GM12892 (cell line): Measurements from ENCODE around the gene BUB1B.

Source experiments
- POLR2A ChIP-seq: IDR thresholded peaks from 2 replicates; pipeline ENCODE4 v1.6.1; 2011; ENCODE audit warnings: low read depth, low read length, control low read depth
- POLR2AphosphoS5 ChIP-seq: IDR thresholded peaks from 2 replicates; pipeline ENCODE4 v1.6.1; 2011; ENCODE audit warnings: low read depth, low read length, control low read depth

DNA sequence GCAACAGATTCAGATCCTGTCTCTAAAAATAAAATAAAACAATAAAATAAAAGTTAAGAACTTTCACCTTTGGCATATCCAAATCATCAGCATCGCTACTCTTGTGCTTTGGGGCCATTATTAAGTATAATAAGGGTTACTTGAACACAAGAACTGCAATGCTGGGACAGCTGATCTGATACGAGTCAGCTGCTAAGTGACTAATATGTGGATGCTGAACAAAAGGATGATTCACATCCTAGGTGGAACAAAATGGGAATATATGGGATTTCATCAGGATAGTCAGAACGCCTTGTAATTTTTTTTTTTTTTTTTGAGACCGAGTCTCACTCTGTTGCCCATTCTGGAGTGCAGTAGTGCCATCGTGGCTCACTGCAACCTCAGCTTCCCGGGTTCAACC lies 29.7 kb downstream of the BUB1B start:
- TF ChIP-seq POLR2AphosphoS5: no peak
- TF ChIP-seq POLR2A: no peak
